NCI-H526 treated with DMSO at 0.1 percent for 48 hours (cell line): Measurements from ENCODE around the gene CERS6.
A peak's percentile ranks its signal among the peaks of the same experiment; 100 is the strongest.

Experiments used
- DNase-seq: peaks from one replicate; lab custom pipeline; 2025; lab: John Stamatoyannopoulos, UW

The CERS6 gene

DNA sequence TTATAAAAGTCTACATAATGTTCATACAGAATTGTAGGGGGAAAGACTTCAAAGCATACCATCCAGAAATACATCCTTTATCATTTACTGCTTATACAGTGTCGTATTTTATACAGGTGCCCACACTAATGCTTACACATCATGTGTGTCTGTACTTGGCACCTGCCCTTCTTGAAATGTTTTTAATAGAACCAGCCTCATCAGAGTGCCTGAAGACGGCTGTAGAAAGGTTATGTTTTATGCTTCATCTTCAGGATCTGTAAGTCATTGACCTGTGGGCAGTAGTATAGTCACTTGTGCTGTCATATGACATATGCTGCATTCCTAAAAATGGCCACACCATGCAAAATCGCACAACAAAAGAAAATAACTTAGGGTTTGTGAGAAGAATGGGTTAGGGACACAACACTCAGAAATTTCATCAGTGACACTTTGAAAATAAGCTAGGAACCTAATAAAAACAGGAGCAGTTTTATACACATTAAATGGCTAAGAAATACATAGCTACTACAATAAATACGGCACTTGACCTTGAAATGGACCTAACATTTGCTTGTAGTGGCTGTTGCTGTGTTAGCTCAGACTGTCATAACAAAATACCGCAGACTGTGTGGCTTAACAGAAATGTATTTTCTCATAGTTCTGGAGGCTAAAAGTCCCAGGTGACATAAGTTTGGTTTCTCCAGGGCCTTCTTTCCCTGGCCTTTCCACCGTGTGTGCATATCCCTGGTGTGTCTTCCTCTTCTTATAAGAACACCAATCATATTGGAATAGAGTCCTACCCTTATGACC, 112.6 kb downstream of the CERS6 start:
- DNase-seq: no peak

DNA sequence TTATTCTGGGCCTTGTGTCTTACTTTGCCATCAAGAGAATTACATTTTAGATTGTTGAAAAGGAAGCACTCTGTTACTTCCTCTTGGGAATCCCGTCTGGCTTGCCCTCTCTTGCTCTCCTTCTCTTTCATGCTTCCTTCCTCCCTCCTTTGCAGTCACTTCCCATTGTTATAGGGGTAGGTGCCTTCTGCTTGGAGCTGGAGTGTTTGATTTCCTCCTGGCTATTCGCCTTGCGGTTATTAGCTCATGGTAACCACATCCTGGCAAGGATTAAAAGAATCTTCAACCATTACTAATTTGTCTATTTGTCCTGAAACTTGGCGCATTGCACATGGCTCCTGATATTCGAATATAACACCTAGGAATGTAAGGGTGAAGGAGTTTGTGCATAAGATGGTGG, 115.0 kb downstream of the CERS6 start:
- no peak for DNase-seq

DNA sequence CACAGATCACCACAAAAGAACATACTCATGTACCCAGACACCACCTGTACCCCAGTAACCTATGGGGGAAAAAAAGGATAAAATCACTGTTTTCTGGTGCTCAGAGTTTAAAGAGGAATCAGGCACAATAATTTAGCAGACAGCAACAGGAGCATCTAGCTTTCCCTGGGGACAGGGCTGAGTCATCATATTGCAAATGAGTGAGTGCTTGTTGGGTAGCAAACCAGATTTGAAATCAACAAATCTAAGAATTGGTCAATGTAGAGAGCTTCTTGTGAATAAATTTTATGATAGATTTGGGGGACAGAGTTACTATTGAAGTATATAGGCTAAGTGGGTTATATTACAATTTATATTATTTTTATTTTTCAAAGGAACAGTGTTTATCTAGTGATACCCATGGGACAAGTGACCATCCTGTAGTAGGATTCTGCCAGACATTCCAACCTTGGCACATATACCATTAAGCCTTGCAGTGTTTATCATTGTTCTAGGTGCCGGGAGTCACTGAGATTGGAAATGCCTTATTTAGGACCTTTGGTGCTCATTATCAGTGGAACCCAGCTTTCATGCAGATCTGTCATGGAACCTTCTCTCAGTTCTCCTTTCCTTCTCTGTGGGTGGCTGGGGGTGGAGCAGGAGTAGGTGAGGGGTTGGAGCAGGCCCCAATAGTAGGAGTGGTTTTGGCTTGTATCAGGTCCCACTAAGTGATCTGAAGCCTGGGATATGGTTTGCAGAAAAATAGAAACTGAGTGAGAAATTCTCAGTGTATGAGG, 117.2 kb downstream of the CERS6 start:
- no peak for DNase-seq

DNA sequence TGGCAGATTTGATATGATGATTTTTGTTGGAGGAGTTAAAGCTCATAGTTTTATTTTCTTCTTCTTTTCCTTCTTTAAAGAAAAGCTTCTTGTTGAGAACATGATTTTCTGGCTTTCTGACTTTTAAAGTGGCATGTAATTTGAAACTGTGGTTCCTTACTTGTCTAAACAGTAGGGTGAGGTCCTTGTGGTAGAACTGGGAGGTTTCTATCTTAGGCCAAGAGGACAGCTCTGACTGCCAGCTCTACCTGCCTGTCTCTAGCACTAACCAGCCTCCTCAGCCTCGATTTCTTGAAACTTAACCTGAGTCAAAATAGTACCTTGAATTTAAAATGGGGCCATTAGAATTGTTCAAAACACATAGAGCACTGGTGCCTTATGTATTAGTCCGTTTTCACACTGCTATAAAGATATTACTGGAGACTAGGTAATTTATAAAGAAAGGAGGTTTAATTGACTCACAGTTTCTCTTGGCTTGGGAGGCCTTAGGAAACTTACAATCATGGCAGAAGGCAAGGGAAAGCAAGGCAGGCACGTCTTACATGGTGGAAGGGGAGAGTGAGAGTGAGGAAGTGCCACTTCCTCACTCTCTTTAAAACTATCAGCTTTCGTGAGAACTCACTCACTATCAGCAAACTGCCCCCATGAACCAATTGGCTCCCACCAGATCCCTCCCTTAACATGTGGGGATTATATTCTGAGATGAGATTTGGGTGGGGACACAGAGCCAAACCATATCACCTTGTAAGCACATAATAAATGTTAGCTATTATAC, 119.0 kb downstream of the CERS6 start:
- DNase-seq: no peak

DNA sequence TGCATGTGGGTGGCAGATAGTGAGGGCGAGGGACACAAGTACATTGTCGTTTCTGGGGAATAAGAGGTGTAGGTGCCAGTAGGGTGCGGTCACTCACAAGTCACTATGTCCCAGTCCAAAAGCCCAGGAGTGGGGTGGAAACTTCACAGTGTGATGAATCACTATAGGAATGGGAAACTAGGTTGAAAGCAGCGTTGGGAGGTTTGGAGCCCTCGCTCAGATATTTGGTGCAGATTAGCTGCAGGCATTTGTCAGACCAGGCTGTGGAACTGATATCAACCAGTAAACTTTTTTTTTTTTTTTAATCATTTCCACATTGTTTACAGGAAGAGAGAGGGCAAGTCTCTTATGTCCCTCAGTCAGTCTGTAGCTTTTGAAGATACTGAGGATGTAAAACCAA, 121.8 kb downstream of the CERS6 start:
- DNase-seq: no peak

DNA sequence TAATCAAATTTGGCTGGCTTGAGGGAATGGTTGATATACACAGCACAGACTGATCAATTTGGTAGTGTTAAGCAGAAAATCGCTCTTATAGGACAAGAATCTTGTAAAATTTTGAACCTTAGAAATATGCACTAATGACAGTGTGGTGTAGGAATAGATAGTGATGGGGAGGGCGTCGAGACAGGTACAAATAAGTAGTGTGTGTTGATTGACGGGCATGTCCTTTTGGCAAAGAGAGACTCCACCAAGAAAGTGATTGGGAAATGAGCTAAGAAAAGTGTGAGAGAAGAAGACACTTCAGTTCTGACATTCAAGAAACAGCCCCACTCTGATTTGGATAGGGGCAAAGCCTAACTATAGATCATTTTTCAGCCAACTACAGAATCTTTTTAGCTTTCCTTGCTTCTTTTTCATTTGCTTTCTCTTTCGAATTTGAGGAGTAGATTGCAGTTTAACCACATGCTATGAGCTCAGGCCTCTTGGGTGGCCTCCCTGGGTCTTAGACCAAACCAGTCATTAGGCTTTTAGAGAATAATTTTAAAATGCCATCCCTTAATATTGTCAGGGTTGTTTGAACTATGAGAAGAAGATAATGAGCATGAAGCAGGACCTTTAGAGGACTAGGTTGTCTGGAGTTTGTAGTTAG, 127.1 kb downstream of the CERS6 start:
- DNase-seq: no peak

DNA sequence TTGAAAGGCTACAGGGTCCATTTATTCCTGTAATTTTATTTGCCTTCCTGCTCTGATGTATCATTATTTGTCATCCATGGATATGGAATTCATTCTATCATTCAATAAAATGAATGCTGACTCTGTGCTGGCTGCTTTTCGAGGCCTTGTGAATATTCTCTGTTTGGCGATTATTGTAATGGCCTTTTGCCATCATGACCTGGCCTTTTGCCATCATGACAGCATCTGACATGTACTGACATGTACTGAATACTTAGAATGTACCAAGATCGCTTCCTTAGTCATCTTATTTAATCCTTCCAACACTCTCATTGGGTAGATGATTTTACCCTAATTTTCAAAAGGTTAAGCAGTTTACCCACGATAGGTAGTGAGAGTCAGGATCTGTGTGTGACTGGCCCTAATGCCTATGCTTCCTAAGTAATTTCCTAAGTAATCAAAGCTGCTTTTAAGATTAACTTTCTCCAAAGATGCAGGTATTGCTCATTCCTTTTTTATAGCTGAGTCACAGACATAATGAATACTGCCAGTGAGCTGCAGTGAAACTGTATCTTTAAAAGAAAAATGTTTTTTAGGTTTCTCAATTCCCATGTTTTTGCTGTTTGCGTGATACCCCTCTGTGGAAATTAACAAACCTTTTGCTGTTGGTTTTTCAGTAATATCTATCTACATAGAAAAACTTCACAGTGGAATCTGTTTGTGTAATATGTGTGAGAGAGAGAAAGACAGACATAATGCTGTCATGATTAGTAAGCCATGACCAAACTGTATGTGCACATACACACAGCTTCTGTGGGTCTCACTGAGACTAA, 127.8 kb downstream of the CERS6 start:
- no peak for DNase-seq

DNA sequence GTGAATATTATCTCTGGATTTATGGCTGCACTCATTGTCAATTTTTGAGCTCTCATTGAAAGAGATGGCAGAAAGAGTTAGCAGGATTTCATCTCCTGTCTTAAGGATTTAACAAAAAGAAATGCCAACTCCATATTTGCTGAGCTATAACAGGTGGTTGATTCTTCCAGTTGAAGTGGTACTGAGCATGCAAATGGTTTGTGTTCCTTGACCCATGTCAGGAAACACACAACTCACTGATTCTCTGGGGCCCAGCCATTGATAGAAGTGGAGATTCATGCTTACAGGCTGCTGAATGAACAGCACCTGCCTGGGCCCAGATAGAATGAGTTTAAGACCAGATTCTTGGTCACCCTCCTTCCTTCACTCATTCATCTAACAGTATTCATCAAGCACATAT, 128.8 kb downstream of the CERS6 start:
- peak; percentile 36 for DNase-seq

DNA sequence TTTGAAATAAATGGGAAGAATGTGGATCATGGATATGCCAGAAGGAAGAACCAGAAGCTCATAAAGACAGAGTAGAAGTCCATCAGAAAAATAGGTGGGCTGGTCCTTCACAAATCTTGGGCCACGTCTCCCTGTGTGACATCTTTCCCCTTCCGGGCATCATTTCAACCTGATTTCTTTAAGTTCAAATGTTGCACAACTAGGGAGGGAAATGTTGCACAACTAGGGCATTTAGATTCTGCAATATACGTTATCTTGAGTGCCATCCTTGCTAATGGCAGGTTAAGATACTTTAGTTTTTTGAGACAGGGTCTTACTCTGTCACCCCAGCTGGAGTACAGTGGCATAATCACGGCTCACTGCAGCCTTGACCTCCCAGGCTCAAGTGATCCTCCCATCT, 129.6 kb downstream of the CERS6 start:
- DNase-seq: no peak

DNA sequence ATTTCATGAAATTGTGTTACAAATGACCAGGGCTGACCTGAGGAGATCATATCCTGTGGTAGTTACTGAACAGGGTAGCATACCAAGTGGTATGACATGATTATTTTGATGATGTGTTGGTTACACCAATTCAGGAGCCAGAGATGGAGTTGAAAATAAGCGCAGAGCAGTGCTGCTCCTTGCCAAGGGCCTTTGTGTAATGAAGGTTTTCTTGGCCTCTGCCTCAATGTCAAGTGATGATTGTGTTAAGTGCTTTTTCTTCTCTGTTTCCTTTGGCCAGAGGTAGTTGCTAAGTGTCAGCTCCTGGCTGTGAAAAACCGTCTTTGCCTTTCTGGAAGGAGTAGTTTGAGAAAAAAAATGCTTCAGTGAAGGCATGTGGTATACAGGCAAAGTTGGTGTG, 131.2 kb downstream of the CERS6 start:
- no peak for DNase-seq

DNA sequence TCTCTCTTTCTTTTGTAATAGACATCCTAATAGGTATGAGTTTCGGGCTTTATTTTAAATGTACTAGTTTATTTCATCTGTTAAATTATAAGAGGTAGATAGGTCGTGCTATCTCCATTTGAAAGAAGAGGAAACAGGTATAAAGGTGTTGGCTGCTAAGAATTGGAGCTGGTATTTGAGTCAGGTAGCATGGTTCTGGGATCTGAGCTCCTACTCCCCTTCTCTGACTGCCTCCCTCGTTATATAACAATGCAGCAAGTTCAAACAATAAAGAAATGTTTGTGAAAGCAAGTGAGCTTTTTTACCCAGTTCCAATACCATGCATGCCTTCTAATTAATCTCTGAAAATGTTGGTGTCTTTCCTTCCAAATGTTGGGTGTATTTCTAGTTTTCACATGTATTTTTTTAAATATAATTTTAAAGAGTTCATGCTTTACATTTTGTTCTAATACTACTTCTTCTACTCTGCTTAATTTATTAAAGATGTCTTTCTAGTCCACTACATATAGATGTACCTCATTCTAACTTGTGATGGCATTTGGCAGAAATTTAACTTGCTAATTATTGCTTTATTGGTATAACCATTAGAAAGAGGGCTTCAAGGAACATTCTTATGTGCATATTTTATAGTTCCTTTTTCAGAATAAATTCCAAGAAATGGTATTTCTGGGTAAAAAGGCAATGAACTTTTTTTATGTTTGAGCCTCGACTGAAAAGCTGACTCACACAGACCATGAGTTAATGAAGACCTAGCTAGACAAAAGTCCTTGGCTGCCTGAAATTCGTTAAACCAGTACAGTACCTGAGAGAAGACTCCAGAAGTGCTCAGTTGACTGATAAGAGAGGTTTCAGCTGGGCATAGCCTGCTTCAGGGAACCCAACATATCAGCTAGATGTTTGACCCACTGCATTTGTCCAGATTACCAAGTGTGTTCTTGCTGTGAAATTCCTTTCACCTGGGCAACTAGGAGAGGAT, 133.5 kb downstream of the CERS6 start:
- no peak for DNase-seq

DNA sequence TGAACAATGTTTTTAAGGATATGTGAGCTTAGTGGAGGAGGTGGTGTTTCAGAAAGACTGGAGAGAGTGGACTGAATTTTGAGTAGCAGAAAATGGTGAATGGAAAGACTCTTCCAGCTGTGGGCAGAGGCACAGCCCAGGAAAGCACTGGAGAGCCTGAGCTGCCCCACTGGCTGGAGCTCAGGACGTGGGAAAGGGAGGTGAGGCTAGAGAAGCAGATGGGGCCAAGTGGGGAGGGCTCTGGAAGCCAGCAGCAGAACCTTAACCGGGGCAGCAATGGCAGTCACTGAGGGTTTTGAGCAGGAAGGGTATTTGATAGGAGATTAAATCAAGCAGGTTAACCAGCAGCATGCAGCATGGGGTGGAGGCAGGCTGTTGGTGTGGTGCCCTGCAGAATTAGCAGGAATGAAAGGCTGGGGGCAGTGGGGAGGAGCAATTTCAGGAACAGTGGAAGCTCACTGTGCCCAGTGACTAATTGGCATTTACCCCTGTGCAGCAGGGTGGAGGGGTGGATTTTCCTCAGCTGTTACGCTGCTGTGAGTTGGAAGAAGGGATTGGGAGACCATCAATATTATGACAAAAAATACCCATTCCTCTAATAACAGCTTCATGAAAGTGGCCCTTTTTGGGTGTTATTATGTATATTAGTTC, 136.2 kb downstream of the CERS6 start:
- DNase-seq: no peak

DNA sequence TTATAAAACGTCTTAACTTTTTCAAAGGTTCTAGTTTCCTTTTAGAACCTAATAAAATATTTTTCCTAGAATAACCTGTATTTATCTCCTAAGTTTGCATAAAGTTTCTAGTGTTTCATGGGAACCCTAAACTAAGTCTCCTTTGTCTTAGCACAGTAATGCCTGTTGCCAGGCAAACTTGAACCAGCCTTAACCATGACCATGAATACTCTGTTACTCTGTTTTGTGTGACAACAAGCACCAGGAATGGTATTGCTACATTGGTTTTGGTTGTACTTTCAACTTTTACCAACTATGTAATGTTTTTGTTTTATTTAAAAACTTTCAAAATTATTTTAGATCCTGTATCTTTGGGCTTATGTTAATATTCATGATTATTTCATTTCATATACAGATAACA, 137.6 kb downstream of the CERS6 start:
- no peak for DNase-seq

DNA sequence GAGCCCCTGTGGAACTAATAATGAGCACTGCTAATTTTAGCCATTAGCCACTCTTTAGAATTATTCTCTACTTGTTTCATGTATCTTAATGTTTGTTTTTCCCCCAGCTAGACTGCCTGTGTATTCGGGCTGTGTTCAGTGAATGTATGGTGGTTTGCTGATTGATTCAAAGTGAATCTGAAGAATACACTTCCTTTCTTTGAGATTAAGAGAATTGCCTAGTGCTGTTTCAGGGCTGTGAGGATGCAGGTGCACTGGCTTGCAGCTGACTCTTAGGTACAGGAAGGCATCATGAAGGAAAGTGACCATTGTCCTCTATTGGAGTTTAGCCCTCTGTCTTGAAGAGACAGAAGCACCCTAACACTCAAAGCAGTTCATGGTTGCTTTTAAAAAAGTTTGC, 138.7 kb downstream of the CERS6 start:
- DNase-seq: no peak

DNA sequence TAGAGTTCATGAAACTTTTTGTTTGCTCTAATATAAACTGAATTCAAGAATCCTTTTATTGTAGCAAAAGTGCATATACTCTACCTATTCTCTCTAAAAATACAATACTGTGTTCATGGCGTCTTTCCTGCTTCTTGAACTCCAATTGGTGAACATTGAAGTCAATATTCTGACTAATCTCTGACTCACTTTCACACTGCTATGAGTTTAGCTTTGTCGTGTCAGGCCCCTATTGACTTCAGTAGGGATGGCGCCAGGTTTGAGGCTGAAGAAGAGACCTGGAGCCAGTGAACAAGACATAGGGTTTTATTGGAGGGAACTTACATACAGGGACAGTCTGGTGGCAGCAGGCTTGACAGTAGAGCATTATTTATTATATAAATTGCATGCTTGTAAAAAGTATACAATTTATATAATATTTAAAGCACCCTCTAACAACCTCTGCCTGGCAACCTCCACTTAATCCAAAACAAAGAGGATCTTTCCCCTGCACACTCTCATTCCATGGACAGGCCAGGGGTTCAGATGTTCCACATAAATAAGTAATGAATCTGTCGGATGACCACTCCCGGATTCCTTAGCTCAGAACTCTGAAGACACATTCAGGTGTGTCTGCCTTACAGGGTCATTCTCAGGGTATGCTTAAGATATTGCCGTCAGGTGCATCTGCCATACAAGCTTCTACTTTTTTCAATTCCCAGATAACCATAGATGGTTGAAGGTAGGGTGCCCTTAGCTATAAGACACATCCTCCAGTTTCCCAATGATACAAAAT, 141.0 kb downstream of the CERS6 start:
- DNase-seq: no peak

DNA sequence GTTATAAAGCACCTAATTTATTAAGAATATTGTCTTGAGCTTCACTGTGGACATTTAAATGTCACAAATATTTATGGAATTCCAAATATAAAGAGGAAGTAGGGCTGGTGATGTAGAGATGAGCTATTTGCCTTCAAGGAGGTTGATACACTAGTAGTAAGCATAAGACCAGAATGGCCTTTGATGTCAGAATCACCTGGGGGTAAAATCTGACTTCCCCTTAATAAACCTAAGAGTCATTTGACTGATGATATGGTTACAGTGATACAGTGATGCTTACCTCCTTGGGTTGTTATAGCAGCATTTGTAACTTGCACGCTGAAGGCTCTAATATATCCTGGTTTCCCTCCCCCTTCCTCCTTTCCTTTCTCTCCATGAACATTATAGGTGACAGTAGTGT, 143.7 kb downstream of the CERS6 start:
- no peak for DNase-seq

DNA sequence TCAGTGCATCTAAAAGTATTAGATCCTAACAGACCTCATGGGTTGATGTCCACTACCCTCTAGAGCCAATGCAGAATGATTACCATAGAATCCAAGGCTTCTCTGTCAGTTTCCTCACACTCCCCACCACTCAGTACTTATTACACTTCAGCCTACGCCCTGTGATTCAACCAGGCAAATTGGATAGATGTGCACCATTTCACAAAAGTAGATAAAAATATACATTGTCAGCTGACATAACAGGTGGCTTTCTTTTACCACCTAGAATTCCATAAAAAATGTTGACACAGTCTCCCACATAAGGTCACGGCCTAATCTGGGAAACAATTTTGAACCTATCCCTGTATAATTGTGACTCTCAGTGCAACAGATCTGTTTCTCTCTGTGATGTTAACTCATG, 144.9 kb downstream of the CERS6 start:
- no peak for DNase-seq

DNA sequence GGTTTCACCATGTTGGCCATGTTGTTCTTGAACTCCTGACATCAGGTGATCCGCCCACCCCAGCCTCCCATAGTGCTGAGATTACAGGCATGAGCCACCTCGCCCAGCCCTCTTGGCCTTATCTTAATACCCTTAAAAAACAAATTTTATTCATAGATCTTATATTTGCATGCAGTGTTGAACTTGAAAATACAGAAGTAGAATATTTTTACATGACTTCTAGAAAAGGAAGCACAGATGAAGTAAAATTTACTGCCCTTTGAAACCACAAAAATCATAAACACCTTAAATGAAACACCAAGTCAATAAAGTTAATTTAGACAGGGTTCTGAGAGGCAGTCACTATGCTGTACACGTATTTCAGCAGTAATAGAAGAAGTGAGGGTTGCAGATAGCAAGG, 145.7 kb downstream of the CERS6 start:
- peak; percentile 72 for DNase-seq

DNA sequence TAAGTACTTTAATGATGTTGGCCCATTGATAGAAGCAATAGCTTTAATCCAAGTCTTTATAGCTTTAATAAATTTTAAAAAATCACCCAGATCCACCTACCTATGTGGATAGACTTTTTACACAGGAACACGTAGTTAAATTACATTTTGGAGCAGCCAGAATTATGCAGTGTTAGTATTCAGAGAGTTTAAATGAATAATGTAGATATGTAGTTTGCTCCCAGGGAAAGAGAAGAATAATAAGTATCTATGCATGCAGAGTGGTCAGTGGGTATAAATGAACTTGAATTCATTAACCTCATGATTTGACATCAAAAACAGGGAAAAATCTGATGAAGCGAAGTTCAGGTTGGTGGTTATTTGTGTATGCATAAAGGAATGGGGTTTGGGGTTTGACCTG, 146.3 kb downstream of the CERS6 start:
- DNase-seq: no peak
